ENCODE data around the gene ATP5ME.

Gene ATP5ME

GRCh38 chr4:628311-628741 is 45.8 kb downstream of the ATP5ME start:
- Histone ChIP-seq H3K4me1 (ENCODE audit: control insufficient read depth, low read length) (no peaks in the 10 kb centered on the region), H3F3A (ENCODE audit: control insufficient read depth, insufficient read depth) (no peaks in the 10 kb centered on the region), H3K79me2 (ENCODE audit: control insufficient read depth, low read length) (no peaks in the 10 kb centered on the region), H3K4me3 (ENCODE audit: low read length) (no peak overlapping the region), H3K4me2 (ENCODE audit: low read length) (no peak overlapping the region), H4K20me1 (ENCODE audit: control insufficient read depth, insufficient read depth, low read depth, low read length) (no peaks in the 10 kb centered on the region), H3K36me3 (ENCODE audit: control insufficient read depth, low read length) (no peaks in the 10 kb centered on the region), H3K9me2 (replicated peaks; ENCODE audit: control insufficient read depth, low read length) (no peaks in the 10 kb centered on the region), H3K9me3 (ENCODE audit: control insufficient read depth, insufficient read depth, low read length) (peaks cover 32% of the 10 kb centered on the region; the same call in 1 of the 2 replicates), H3K27me3 (ENCODE audit: control insufficient read depth, low read length) (no peaks in the 10 kb centered on the region), H3K27ac (ENCODE audit: low read depth, low read length) (no peak overlapping the region)
- TF ChIP-seq CTCF (IDR thresholded peaks at IDR 0.05; ENCODE audit: low read depth, low read length, poor library complexity, severe bottlenecking), result no peak
- TF ChIP-seq EZH2phosphoT487 (IDR thresholded peaks at IDR 0.05; ENCODE audit: borderline replicate concordance, low read length), result no peak

GRCh38 chr4:627347-628125 is 46.5 kb downstream of the ATP5ME start:
- no peaks in the 10 kb centered on the region for H3K79me2 ChIP-seq (ENCODE audit: control insufficient read depth, low read length)
- no peak overlapping the region for H3K27ac ChIP-seq (ENCODE audit: low read depth, low read length)
- no peaks in the 10 kb centered on the region for H3F3A ChIP-seq (ENCODE audit: control insufficient read depth, insufficient read depth)
- H4K20me1 ChIP-seq (ENCODE audit: control insufficient read depth, insufficient read depth, low read depth, low read length), result no peaks in the 10 kb centered on the region
- H3K36me3 ChIP-seq (ENCODE audit: control insufficient read depth, low read length), result no peaks in the 10 kb centered on the region
- H3K9me3 ChIP-seq (ENCODE audit: control insufficient read depth, insufficient read depth, low read length), result peaks cover 33% of the 10 kb centered on the region; the same call in 1 of the 2 replicates
- no peak overlapping the region for H3K4me2 ChIP-seq (ENCODE audit: low read length)
- no peaks in the 10 kb centered on the region for H3K4me1 ChIP-seq (ENCODE audit: control insufficient read depth, low read length)
- H3K27me3 ChIP-seq (ENCODE audit: control insufficient read depth, low read length), result no peaks in the 10 kb centered on the region
- H3K4me3 ChIP-seq (ENCODE audit: low read length), result no peak overlapping the region
- no peak for TF ChIP-seq CTCF (IDR thresholded peaks at IDR 0.05; ENCODE audit: low read depth, low read length, poor library complexity, severe bottlenecking)
- no peak for TF ChIP-seq EZH2phosphoT487 (IDR thresholded peaks at IDR 0.05; ENCODE audit: borderline replicate concordance, low read length)
- no peaks in the 10 kb centered on the region for H3K9me2 ChIP-seq (replicated peaks; ENCODE audit: control insufficient read depth, low read length)

GRCh38 chr4:626201-627091 is 47.6 kb downstream of the ATP5ME start:
- H3K79me2 ChIP-seq (ENCODE audit: control insufficient read depth, low read length), result no peaks in the 10 kb centered on the region
- H3K4me1 ChIP-seq (ENCODE audit: control insufficient read depth, low read length), result no peaks in the 10 kb centered on the region
- no peaks in the 10 kb centered on the region for H3F3A ChIP-seq (ENCODE audit: control insufficient read depth, insufficient read depth)
- no peak overlapping the region for H3K4me3 ChIP-seq (ENCODE audit: low read length)
- no peaks in the 10 kb centered on the region for H3K9me2 ChIP-seq (replicated peaks; ENCODE audit: control insufficient read depth, low read length)
- H3K9me3 ChIP-seq (ENCODE audit: control insufficient read depth, insufficient read depth, low read length), result peaks cover 29% of the 10 kb centered on the region; the same call in 1 of the 2 replicates
- H3K4me2 ChIP-seq (ENCODE audit: low read length), result no peak overlapping the region
- H3K27me3 ChIP-seq (ENCODE audit: control insufficient read depth, low read length), result no peaks in the 10 kb centered on the region
- no peak overlapping the region for H3K27ac ChIP-seq (ENCODE audit: low read depth, low read length)
- H3K36me3 ChIP-seq (ENCODE audit: control insufficient read depth, low read length), result no peaks in the 10 kb centered on the region
- H4K20me1 ChIP-seq (ENCODE audit: control insufficient read depth, insufficient read depth, low read depth, low read length), result no peaks in the 10 kb centered on the region
- no peak for TF ChIP-seq CTCF (IDR thresholded peaks at IDR 0.05; ENCODE audit: low read depth, low read length, poor library complexity, severe bottlenecking)
- TF ChIP-seq EZH2phosphoT487 (IDR thresholded peaks at IDR 0.05; ENCODE audit: borderline replicate concordance, low read length), result no peak

All from DOHH2 (cell line).